Measurements from ENCODE around the gene HTR4.
"Not testable (repeated sequence)": the region's sequence is repeated elsewhere in the genome, so short reads cannot be mapped to it uniquely, and the experiment has no call there.

The HTR4 gene

DNA sequence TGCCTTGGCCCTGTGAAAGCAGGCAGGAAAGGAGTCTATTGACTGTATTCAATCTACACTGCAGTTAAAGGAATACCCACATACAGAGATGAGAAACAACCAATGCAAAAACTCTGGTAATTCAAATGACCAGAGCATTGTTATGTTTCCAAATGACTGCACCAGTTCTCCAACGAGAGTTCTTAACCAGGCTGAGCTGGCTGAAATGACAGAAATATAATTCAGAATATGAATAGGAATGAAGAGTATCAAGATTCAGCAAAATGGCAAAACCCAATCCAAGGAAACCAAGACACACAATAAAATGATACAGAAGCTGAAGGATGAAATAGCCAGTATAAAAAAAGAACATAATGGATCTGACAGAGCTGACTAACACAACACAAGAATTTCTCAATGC, 119.1 kb downstream of the HTR4 start:
- TF ChIP-seq, protein P1, sequence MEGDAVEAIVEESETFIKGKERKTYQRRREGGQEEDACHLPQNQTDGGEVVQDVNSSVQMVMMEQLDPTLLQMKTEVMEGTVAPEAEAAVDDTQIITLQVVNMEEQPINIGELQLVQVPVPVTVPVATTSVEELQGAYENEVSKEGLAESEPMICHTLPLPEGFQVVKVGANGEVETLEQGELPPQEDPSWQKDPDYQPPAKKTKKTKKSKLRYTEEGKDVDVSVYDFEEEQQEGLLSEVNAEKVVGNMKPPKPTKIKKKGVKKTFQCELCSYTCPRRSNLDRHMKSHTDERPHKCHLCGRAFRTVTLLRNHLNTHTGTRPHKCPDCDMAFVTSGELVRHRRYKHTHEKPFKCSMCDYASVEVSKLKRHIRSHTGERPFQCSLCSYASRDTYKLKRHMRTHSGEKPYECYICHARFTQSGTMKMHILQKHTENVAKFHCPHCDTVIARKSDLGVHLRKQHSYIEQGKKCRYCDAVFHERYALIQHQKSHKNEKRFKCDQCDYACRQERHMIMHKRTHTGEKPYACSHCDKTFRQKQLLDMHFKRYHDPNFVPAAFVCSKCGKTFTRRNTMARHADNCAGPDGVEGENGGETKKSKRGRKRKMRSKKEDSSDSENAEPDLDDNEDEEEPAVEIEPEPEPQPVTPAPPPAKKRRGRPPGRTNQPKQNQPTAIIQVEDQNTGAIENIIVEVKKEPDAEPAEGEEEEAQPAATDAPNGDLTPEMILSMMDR (IDR thresholded peaks at IDR 0.05; ENCODE audit: unreplicated experiment in 3 of 3) = no peak
- no peaks in the 10 kb centered on the region for H3K36me3 Mint-ChIP-seq (ENCODE audit: low read depth)
- H3K9me3 Mint-ChIP-seq = peaks cover 16% of the 10 kb centered on the region
- no peak overlapping the region for H3K27ac Mint-ChIP-seq
- H3K4me1 Mint-ChIP-seq = no peaks in the 10 kb centered on the region
- no peak overlapping the region for H3K4me3 Mint-ChIP-seq
- peaks cover 4% of the 10 kb centered on the region for H3K27me3 Mint-ChIP-seq (ENCODE audit: low read depth)

DNA sequence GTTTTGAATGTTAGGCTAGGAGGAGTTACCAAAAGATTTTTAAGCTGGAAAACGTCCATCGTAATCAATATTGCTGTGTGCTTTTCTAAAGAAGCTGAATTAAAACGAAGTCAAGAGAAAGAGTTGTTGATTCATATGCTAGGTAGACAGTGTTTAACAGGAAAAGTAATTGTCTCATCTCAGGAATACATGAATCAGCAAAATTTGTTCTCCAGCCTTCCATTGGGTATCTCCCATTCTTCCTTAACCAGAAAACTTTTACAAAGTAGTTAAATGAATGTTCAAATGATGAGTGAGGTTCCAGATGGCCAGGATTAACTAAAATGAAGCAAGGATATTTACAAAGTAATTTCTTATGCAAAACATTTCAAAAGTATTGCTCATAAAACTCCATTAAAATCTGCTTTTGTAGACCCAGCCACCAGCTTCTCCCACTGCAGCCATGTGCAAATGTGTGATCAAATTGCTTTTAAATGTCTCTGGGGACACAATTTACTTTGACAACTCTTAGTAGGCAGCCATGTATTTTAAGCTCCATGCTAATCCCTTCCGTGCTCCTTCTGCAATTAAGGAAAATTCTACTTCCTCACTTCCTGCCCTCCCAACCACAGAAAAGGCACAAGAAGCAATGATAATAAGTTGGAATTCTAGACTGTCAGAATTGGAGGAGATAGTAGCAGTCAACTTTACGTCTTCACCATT, 121.2 kb downstream of the HTR4 start:
- Mint-ChIP-seq H3K36me3 (ENCODE audit: low read depth) (no peaks in the 10 kb centered on the region), H3K27ac (no peak overlapping the region), H3K9me3 (peaks cover 27% of the 10 kb centered on the region), H3K4me1 (no peaks in the 10 kb centered on the region), H3K27me3 (ENCODE audit: low read depth) (no peaks in the 10 kb centered on the region), H3K4me3 (no peak overlapping the region)
- TF ChIP-seq, protein P1 (IDR thresholded peaks at IDR 0.05; ENCODE audit: unreplicated experiment in 3 of 3) = no peak

DNA sequence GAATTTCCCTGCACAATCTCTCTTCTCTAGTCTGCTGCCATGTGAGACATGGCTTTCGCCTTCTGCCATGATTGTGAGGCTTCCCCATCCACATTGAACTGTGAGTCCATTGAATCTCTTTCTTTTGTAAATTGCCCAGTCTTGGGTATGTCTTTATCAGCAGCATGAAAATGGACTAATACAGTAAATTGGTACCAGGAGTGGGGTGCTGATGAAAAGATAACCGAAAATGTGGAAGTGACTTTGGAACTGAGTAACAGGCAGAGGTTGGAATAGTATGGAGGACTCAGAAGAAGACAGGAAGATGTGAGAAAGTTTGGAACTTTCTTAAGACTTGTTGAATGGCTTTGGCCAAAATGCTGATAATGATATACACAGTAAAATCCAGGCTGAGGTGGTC, 124.9 kb downstream of the HTR4 start:
- H3K36me3 Mint-ChIP-seq (ENCODE audit: low read depth); H3K27me3 Mint-ChIP-seq (ENCODE audit: low read depth); H3K27ac Mint-ChIP-seq; H3K4me3 Mint-ChIP-seq; H3K4me1 Mint-ChIP-seq: not testable (repeated sequence)
- H3K9me3 Mint-ChIP-seq = peaks cover 16% of the 10 kb centered on the region

DNA sequence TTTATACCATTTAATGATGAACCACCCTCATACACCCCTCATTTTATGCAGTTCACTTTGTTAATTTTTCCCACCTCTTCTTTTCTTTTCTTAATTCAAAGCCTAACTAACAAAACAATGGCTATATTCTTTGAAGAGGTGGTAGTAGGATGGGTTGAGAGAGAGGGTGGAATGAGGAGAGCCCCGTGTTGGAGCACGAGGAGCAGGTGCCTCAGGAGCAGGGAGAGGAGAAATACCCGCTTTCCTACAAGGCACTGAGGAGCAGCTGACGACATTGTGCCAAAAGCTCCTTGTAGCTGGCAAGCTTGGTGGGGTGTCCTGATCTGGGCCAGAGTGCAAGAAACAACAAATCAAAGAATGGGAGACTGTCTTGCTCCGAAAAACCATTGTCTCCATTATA, 129.6 kb downstream of the HTR4 start:
- Mint-ChIP-seq H3K9me3 (peaks cover 9% of the 10 kb centered on the region), H3K27me3 (ENCODE audit: low read depth) (no peaks in the 10 kb centered on the region), H3K4me3 (no peak overlapping the region), H3K27ac (no peak overlapping the region), H3K36me3 (ENCODE audit: low read depth) (no peaks in the 10 kb centered on the region), H3K4me1 (no peaks in the 10 kb centered on the region)
- TF ChIP-seq, protein P1 (IDR thresholded peaks at IDR 0.05; ENCODE audit: unreplicated experiment in 3 of 3) = no peak

DNA sequence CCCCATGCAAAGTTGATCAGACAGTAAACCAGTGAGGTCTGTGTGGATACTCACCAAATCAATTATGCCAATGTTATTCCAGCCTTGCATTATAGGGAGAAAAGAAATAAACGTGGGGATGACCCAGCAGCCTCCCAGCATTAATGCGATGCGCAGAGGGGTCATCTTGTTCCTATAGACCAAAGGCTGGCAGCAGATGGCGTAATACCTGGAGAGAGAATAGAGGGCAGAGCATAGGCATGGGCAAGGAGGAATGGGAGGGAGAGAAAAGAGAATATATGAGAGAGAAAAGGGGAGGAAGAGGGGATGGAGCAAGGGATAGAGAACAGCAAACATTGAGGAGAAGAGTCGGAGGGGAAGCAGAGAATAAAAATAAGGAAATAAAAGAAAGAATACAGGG, 131.2 kb downstream of the HTR4 start:
- TF ChIP-seq, protein P1 (IDR thresholded peaks at IDR 0.05; ENCODE audit: unreplicated experiment in 3 of 3) = no peak
- no peak overlapping the region for H3K27ac Mint-ChIP-seq
- no peaks in the 10 kb centered on the region for H3K27me3 Mint-ChIP-seq (ENCODE audit: low read depth)
- peaks cover 3% of the 10 kb centered on the region for H3K9me3 Mint-ChIP-seq
- no peaks in the 10 kb centered on the region for H3K4me1 Mint-ChIP-seq
- H3K4me3 Mint-ChIP-seq = no peak overlapping the region
- no peaks in the 10 kb centered on the region for H3K36me3 Mint-ChIP-seq (ENCODE audit: low read depth)

DNA sequence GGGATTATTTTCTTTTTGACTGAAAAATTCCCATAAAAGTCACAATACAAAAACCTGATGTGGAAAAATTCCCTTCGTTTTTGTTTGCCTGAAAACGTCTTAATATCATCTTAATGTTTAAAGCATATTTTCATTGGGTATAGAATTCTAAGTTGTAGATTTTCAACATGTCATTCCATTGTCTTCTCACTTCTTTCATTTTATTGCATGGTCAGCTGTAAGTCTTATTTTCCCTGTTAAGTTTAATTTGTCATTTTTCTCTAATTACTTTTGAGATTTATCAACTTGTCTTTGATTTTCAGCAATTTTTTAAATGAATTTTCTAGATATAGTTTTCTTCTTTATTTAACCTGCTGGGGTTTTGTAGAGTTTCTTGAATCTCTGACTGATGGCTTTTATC, 138.9 kb downstream of the HTR4 start:
- H3K36me3 Mint-ChIP-seq (ENCODE audit: low read depth) = no peaks in the 10 kb centered on the region
- peaks cover 3% of the 10 kb centered on the region for H3K9me3 Mint-ChIP-seq
- H3K27me3 Mint-ChIP-seq (ENCODE audit: low read depth) = no peaks in the 10 kb centered on the region

More for the DNA sequence above, 138.9 kb downstream of the HTR4 start:
- no peak overlapping the region for H3K27ac Mint-ChIP-seq
- H3K4me3 Mint-ChIP-seq = no peak overlapping the region
- no peaks in the 10 kb centered on the region for H3K4me1 Mint-ChIP-seq
- TF ChIP-seq, protein P1 (IDR thresholded peaks at IDR 0.05; ENCODE audit: unreplicated experiment in 3 of 3) = no peak
